ENCODE data around the gene CEP112.

The CEP112 gene

GRCh38 chr17:66025551-66025950 is 166.4 kb downstream of the CEP112 start:
- Mint-ChIP-seq H3K27ac (no peak overlapping the region), H3K36me3 (ENCODE audit: low read depth) (peaks cover 6% of the 10 kb centered on the region)
- DNase-seq: no peak

GRCh38 chr17:66021757-66022156 is 170.2 kb downstream of the CEP112 start:
- no peak overlapping the region for H3K4me3 Mint-ChIP-seq
- H3K27me3 Mint-ChIP-seq: no peaks in the 10 kb centered on the region
- no peak for DNase-seq
- no peak overlapping the region for H3K27ac Mint-ChIP-seq
- peaks cover 6% of the 10 kb centered on the region for H3K36me3 Mint-ChIP-seq (ENCODE audit: low read depth)
- peaks cover 19% of the 10 kb centered on the region for H3K9me3 Mint-ChIP-seq
- H3K4me1 Mint-ChIP-seq (ENCODE audit: low read depth): no peaks in the 10 kb centered on the region

More at GRCh38 chr17:66025551-66025950, 166.4 kb downstream of the CEP112 start:
- peaks cover 19% of the 10 kb centered on the region for H3K9me3 Mint-ChIP-seq
- H3K27me3 Mint-ChIP-seq: no peaks in the 10 kb centered on the region
- H3K4me1 Mint-ChIP-seq (ENCODE audit: low read depth): no peaks in the 10 kb centered on the region
- H3K4me3 Mint-ChIP-seq: no peak overlapping the region

GRCh38 chr17:66018786-66019185 is 173.1 kb downstream of the CEP112 start:
- Mint-ChIP-seq H3K27me3 (peaks cover 7% of the 10 kb centered on the region), H3K4me1 (ENCODE audit: low read depth) (no peaks in the 10 kb centered on the region), H3K9me3 (peaks cover 8% of the 10 kb centered on the region), H3K27ac (no peak overlapping the region), H3K4me3 (no peak overlapping the region), H3K36me3 (ENCODE audit: low read depth) (peaks cover 6% of the 10 kb centered on the region)
- DNase-seq: no peak

- no peaks in the 10 kb centered on the region for H3K4me1 Mint-ChIP-seq (ENCODE audit: low read depth)
- DNase-seq: no peak
- H3K36me3 Mint-ChIP-seq (ENCODE audit: low read depth): no peaks in the 10 kb centered on the region
- H3K9me3 Mint-ChIP-seq: no peaks in the 10 kb centered on the region
- peaks cover 7% of the 10 kb centered on the region for H3K27me3 Mint-ChIP-seq
- H3K27ac Mint-ChIP-seq: no peak overlapping the region
- H3K4me3 Mint-ChIP-seq: no peak overlapping the region
These were observed 175.7 kb downstream of the CEP112 start for GRCh38 chr17:66016231-66016630.

- no peak overlapping the region for H3K4me3 Mint-ChIP-seq
- H3K27ac Mint-ChIP-seq: no peak overlapping the region
- no peaks in the 10 kb centered on the region for H3K27me3 Mint-ChIP-seq
- H3K4me1 Mint-ChIP-seq (ENCODE audit: low read depth): no peaks in the 10 kb centered on the region
- peaks cover 7% of the 10 kb centered on the region for H3K9me3 Mint-ChIP-seq
- DNase-seq: no peak
- H3K36me3 Mint-ChIP-seq (ENCODE audit: low read depth): no peaks in the 10 kb centered on the region
These were observed 183.3 kb downstream of the CEP112 start for GRCh38 chr17:66008680-66009079.

- Mint-ChIP-seq H3K4me3 (no peak overlapping the region), H3K27ac (no peak overlapping the region), H3K4me1 (ENCODE audit: low read depth) (no peaks in the 10 kb centered on the region), H3K9me3 (peaks cover 7% of the 10 kb centered on the region), H3K36me3 (ENCODE audit: low read depth) (no peaks in the 10 kb centered on the region), H3K27me3 (no peaks in the 10 kb centered on the region)
- no peak for DNase-seq
These were observed 185.3 kb downstream of the CEP112 start for GRCh38 chr17:66006654-66007053.

- no peaks in the 10 kb centered on the region for H3K4me1 Mint-ChIP-seq (ENCODE audit: low read depth)
- no peak for DNase-seq
- no peak overlapping the region for H3K27ac Mint-ChIP-seq
- peaks cover 3% of the 10 kb centered on the region for H3K27me3 Mint-ChIP-seq
- H3K9me3 Mint-ChIP-seq: no peaks in the 10 kb centered on the region
- H3K36me3 Mint-ChIP-seq (ENCODE audit: low read depth): no peaks in the 10 kb centered on the region
- H3K4me3 Mint-ChIP-seq: no peak overlapping the region
These were observed 189.1 kb downstream of the CEP112 start for GRCh38 chr17:66002812-66003211.

- H3K36me3 Mint-ChIP-seq (ENCODE audit: low read depth): no peaks in the 10 kb centered on the region
- DNase-seq: no peak
- H3K9me3 Mint-ChIP-seq: no peaks in the 10 kb centered on the region
- no peak overlapping the region for H3K27ac Mint-ChIP-seq
- no peaks in the 10 kb centered on the region for H3K4me1 Mint-ChIP-seq (ENCODE audit: low read depth)
- no peak overlapping the region for H3K4me3 Mint-ChIP-seq
- peaks cover 3% of the 10 kb centered on the region for H3K27me3 Mint-ChIP-seq
These were observed 189.8 kb downstream of the CEP112 start for GRCh38 chr17:66002063-66002585.

- DNase-seq: no peak
- Mint-ChIP-seq H3K27me3 (peaks cover 3% of the 10 kb centered on the region), H3K4me3 (no peak overlapping the region), H3K4me1 (ENCODE audit: low read depth) (no peaks in the 10 kb centered on the region), H3K36me3 (ENCODE audit: low read depth) (no peaks in the 10 kb centered on the region), H3K27ac (no peak overlapping the region), H3K9me3 (peaks cover 5% of the 10 kb centered on the region)
These were observed 191.7 kb downstream of the CEP112 start for GRCh38 chr17:66000216-66000615.

GRCh38 chr17:65998675-65999074 is 193.3 kb downstream of the CEP112 start:
- H3K4me3 Mint-ChIP-seq: no peak overlapping the region
- no peaks in the 10 kb centered on the region for H3K36me3 Mint-ChIP-seq (ENCODE audit: low read depth)
- H3K27me3 Mint-ChIP-seq: peaks cover 5% of the 10 kb centered on the region
- H3K9me3 Mint-ChIP-seq: peaks cover 5% of the 10 kb centered on the region
- H3K4me1 Mint-ChIP-seq (ENCODE audit: low read depth): no peaks in the 10 kb centered on the region
- DNase-seq: no peak
- H3K27ac Mint-ChIP-seq: no peak overlapping the region

GRCh38 chr17:65994679-65995078 is 197.3 kb downstream of the CEP112 start:
- Mint-ChIP-seq H3K9me3 (peaks cover 5% of the 10 kb centered on the region), H3K27ac (no peak overlapping the region), H3K4me3 (no peak overlapping the region), H3K4me1 (ENCODE audit: low read depth) (no peaks in the 10 kb centered on the region), H3K36me3 (ENCODE audit: low read depth) (no peaks in the 10 kb centered on the region), H3K27me3 (peaks cover 5% of the 10 kb centered on the region)
- no peak for DNase-seq

- H3K27ac Mint-ChIP-seq: no peak overlapping the region
- peaks cover 5% of the 10 kb centered on the region for H3K9me3 Mint-ChIP-seq
- H3K4me1 Mint-ChIP-seq (ENCODE audit: low read depth): no peaks in the 10 kb centered on the region
- DNase-seq: no peak
- no peaks in the 10 kb centered on the region for H3K36me3 Mint-ChIP-seq (ENCODE audit: low read depth)
- H3K27me3 Mint-ChIP-seq: peaks cover 3% of the 10 kb centered on the region
- no peak overlapping the region for H3K4me3 Mint-ChIP-seq
These were observed 197.8 kb downstream of the CEP112 start for GRCh38 chr17:65994114-65994513.

GRCh38 chr17:65990593-65990992 is 201.3 kb downstream of the CEP112 start:
- H3K36me3 Mint-ChIP-seq (ENCODE audit: low read depth): no peaks in the 10 kb centered on the region
- no peak overlapping the region for H3K4me3 Mint-ChIP-seq
- no peak overlapping the region for H3K27ac Mint-ChIP-seq
- H3K27me3 Mint-ChIP-seq: peaks cover 3% of the 10 kb centered on the region
- peaks cover 11% of the 10 kb centered on the region for H3K9me3 Mint-ChIP-seq
- H3K4me1 Mint-ChIP-seq (ENCODE audit: low read depth): no peaks in the 10 kb centered on the region
- DNase-seq: no peak

- H3K4me1 Mint-ChIP-seq (ENCODE audit: low read depth): no peaks in the 10 kb centered on the region
- H3K36me3 Mint-ChIP-seq (ENCODE audit: low read depth): no peaks in the 10 kb centered on the region
- H3K9me3 Mint-ChIP-seq: peaks cover 9% of the 10 kb centered on the region
- DNase-seq: no peak
- H3K4me3 Mint-ChIP-seq: no peak overlapping the region
- no peaks in the 10 kb centered on the region for H3K27me3 Mint-ChIP-seq
- no peak overlapping the region for H3K27ac Mint-ChIP-seq
These were observed 203.5 kb downstream of the CEP112 start for GRCh38 chr17:65988451-65988850.

- Mint-ChIP-seq H3K9me3 (peaks cover 9% of the 10 kb centered on the region), H3K27me3 (no peaks in the 10 kb centered on the region), H3K4me3 (no peak overlapping the region)
These were observed 203.9 kb downstream of the CEP112 start for GRCh38 chr17:65987988-65988387.

GRCh38 chr17:65985571-65985970 is 206.4 kb downstream of the CEP112 start:
- no peaks in the 10 kb centered on the region for H3K36me3 Mint-ChIP-seq (ENCODE audit: low read depth)
- H3K9me3 Mint-ChIP-seq: peaks cover 9% of the 10 kb centered on the region
- no peak overlapping the region for H3K4me3 Mint-ChIP-seq

More at GRCh38 chr17:65987988-65988387, 203.9 kb downstream of the CEP112 start:
- no peak for DNase-seq
- H3K36me3 Mint-ChIP-seq (ENCODE audit: low read depth): no peaks in the 10 kb centered on the region
- no peaks in the 10 kb centered on the region for H3K4me1 Mint-ChIP-seq (ENCODE audit: low read depth)
- H3K27ac Mint-ChIP-seq: no peak overlapping the region

More at GRCh38 chr17:65985571-65985970, 206.4 kb downstream of the CEP112 start:
- H3K27me3 Mint-ChIP-seq: no peaks in the 10 kb centered on the region
- H3K27ac Mint-ChIP-seq: no peak overlapping the region
- H3K4me1 Mint-ChIP-seq (ENCODE audit: low read depth): no peaks in the 10 kb centered on the region
- DNase-seq: no peak

All from activated T-cell treated with anti-CD3 and anti-CD28 coated beads, Interleukin-2, amount 50 U/mL, for 24 hours (primary cell).